Kidney (tissue), 14 donors: ENCODE data around the gene UBE2J1. TPM values are rescaled to one million over a fixed set of nuclear protein-coding genes. Genes with fewer than 3 reads are reported as not detected.

Source experiments
- DNase-seq, 5 donors: peaks; one replicate each; pipeline ENCODE4 v3.0.0-alpha.2; 2013 to 2020
- FAIRE-seq: peaks from 2 replicates; lab custom pipeline; 2012; peaks lifted over from hg19 to GRCh38; lab: Jason Lieb, UNC
- H3K27ac ChIP-seq, 2 donors: one replicate each; pipeline ENCODE4 v1.7.0; 2013; ENCODE audit warnings: low read depth in 2 of 2, low read length in 2 of 2, inconsistent platforms in 1 of 2
- H3K27me3 ChIP-seq: one replicate; pipeline ENCODE4 v1.7.1; 2013; ENCODE audit warnings: low read length, inconsistent platforms; ENCODE audit not compliant: control insufficient read depth, insufficient read depth
- H3K36me3 ChIP-seq, 3 donors: one replicate each; pipeline versions ENCODE4 v1.7.0 to v1.7.1; 2013; ENCODE audit warnings: low read length in 3 of 3, control low read depth in 1 of 3, inconsistent platforms in 1 of 3; ENCODE audit not compliant: insufficient read depth in 3 of 3, control insufficient read depth in 2 of 3
- H3K4me1 ChIP-seq, 3 donors: one replicate each; pipeline versions ENCODE4 v1.7.0 to v1.7.1; 2013; ENCODE audit warnings: low read length in 3 of 3, inconsistent platforms in 1 of 3, low read depth in 1 of 3; ENCODE audit not compliant: control insufficient read depth in 2 of 3, insufficient read depth in 2 of 3
- H3K4me3 ChIP-seq, 3 donors: one replicate each; pipeline versions ENCODE4 v1.7.0 to v1.8.1; 2013; ENCODE audit warnings: low read length in 3 of 3, control low read depth in 1 of 3, inconsistent platforms in 1 of 3
- H3K9ac ChIP-seq, 3 donors: one replicate each; pipeline versions ENCODE4 v1.7.0 to v1.7.1; 2013; ENCODE audit warnings: low read length in 3 of 3, control low read depth in 1 of 3, inconsistent platforms in 1 of 3
- H3K9me3 ChIP-seq, 3 donors: one replicate each; pipeline versions ENCODE4 v1.7.0 to v1.7.1; 2013; ENCODE audit warnings: low read length in 3 of 3, control low read depth in 1 of 3, inconsistent platforms in 1 of 3; ENCODE audit not compliant: control insufficient read depth in 2 of 3, insufficient read depth in 1 of 3
- CTCF ChIP-seq: IDR thresholded peaks from 3 replicates; pipeline ENCODE4 v1.5.1; 2012; ENCODE audit warnings: mild to moderate bottlenecking, moderate library complexity, borderline replicate concordance; ENCODE audit not compliant: insufficient read depth; ENCODE audit errors: extremely low read depth
- intact Hi-C: fragments of 100-400 bp; cut with DNase I; formaldehyde crosslinking; loops from one replicate; pipeline ENCODE4 v1.11.1; 2022
- polyA plus RNA-seq: library from polyadenylated mRNA; stranded (reverse); fragments of 350-450 nt; fragmentation: Illumina TruSeq; extraction: RNeasy Lipid Tissue Mini Kit (QIAGEN cat#74804); gene quantifications from one replicate; pipeline ENCODE4 v1.2.3, GENCODE V29; 2014; ENCODE audit warnings: low read depth, low replicate concordance; ENCODE audit not compliant: insufficient read depth
- total RNA-seq: library from RNA; stranded (reverse); fragmentation: NEBNext Ultra II Directional; extraction: Animal tissue kit (Norgen Biotek cat#: 25700); gene quantifications from one replicate; pipeline ENCODE4 v1.2.1, GENCODE V29; 2021
- donor health status: control.
- donor health status: control.
- donor health status: control.
- donor health status: control.
- donor health status: control.
- donor health status: DM: yes; HTN: yes; CAD: no.
- donor health status: Normal renal cell carcinoma (clear cell type).

Gene UBE2J1
- total and polyA plus RNA-seq, 2 donors from 2014 or later: 22.8 to 47.3 TPM

DNA sequence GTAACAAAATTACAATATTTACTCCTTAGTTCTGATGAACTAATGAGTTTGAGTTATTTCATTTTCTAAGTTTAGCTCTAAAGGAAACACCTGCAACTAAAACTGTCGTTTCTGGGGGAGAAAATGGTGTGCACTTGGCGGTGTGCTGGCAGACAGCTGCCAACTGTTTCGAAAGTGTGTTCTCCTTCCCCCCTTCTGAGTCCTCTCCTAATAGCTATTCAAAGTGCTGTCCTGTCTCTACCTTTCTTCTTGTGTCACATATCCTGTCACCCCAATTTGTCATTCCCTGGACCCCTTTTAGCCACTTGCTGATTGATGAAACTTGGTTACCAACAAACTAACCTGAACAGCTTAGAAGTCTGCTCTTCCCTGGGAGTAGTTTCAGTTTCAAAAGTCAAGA lies 4.9 kb upstream of the UBE2J1 start:
- Histone ChIP-seq H3K36me3 (no peaks in the 10 kb centered on the region), H3K9me3 (no peaks in the 10 kb centered on the region), H3K4me1 (no peaks in the 10 kb centered on the region), H3K27me3 (no peaks in the 10 kb centered on the region), H3K9ac (no peak overlapping the region), H3K4me3 (peak overlapping the region; percentile 22 to 42 (median 37)), H3K27ac (no peak overlapping the region)
- no peak for TF ChIP-seq CTCF
- DNase-seq: no peak
- intact Hi-C loops: no loop called here
- FAIRE-seq: no peak

DNA sequence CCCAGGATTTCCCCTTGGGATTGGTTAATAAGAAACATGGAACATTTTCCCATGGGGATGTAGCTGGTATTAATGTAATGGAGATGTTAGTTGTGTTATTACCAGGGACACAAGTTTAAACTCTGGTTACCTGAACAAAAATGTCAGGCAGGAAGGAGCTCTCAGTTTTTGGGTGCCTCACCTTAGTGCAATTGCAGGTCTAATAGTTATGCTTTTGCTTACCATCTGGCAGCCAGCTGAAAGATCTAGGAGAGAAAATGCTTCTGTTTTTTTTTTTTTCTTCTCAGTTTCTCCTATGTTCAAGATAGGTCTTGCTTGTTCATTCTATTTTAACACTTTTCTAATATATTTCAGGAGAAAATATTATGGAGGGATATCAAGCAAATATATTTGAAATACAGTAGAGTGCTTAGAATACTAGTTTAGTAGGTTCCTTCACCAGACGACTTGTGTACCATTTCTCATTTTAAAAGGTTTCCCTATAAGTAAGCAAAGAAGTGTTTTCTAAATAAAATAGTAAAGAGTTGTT lies 4.2 kb upstream of the UBE2J1 start:
- no peaks in the 10 kb centered on the region for H3K4me1 ChIP-seq
- DNase-seq (no peak), FAIRE-seq (no peak)
- H3K27ac ChIP-seq: no peak overlapping the region
- H3K4me3 ChIP-seq: no peak overlapping the region
- no peaks in the 10 kb centered on the region for H3K36me3 ChIP-seq
- no peak for TF ChIP-seq CTCF
- intact Hi-C loops: no loop called here
- H3K9me3 ChIP-seq: no peaks in the 10 kb centered on the region
- H3K9ac ChIP-seq: no peak overlapping the region
- no peaks in the 10 kb centered on the region for H3K27me3 ChIP-seq

DNA sequence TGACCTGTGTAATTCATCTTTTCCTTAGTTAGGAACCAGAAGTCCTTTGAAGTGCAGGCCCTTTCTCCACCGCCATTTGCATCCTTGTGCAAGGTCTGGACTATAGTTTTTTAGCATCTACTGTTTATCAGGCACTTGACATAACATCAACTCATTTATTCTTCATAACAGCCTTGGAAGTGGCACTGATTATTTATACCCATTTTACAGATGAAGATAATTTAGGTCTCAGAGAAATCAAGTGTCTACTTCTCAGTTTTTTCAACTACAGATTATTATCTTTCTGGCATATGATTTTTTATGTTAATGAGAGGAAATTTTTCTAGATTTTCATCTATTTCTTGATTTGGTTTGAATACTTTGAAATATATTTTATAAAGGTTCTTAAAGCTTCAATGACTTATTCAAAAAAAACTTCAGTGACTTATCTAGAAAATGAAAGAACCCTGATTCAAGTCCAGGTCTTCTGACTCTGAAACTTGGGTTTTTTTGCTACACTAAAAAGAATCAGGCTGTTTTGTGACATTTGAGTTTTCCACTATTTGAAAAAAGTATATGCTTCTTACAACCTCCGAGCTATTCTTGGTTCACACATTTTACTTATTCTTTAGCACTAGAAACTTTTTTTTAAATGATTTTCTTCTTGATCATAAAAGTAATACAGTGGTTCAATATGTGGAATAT lies 3.1 kb upstream of the UBE2J1 start:
- no peak for DNase-seq
- H3K27ac ChIP-seq: no peak overlapping the region
- H3K4me1 ChIP-seq: no peaks in the 10 kb centered on the region
- no peaks in the 10 kb centered on the region for H3K9me3 ChIP-seq
- TF ChIP-seq CTCF: no peak
- no peak overlapping the region for H3K9ac ChIP-seq
- no peaks in the 10 kb centered on the region for H3K36me3 ChIP-seq
- intact Hi-C loops: no loop called here
- H3K27me3 ChIP-seq: no peaks in the 10 kb centered on the region
- FAIRE-seq: no peak
- no peak overlapping the region for H3K4me3 ChIP-seq
